GM18511 (cell line): ENCODE results near the gene CACNA1H.

Source experiments
- ATAC-seq: cut with Tn5 transposase; IDR thresholded peaks from one replicate; pipeline ENCODE4 v1.9.1; 2021; ENCODE audit warnings: mild to moderate bottlenecking, moderate library complexity; ENCODE audit not compliant: unreplicated experiment

The CACNA1H gene

DNA sequence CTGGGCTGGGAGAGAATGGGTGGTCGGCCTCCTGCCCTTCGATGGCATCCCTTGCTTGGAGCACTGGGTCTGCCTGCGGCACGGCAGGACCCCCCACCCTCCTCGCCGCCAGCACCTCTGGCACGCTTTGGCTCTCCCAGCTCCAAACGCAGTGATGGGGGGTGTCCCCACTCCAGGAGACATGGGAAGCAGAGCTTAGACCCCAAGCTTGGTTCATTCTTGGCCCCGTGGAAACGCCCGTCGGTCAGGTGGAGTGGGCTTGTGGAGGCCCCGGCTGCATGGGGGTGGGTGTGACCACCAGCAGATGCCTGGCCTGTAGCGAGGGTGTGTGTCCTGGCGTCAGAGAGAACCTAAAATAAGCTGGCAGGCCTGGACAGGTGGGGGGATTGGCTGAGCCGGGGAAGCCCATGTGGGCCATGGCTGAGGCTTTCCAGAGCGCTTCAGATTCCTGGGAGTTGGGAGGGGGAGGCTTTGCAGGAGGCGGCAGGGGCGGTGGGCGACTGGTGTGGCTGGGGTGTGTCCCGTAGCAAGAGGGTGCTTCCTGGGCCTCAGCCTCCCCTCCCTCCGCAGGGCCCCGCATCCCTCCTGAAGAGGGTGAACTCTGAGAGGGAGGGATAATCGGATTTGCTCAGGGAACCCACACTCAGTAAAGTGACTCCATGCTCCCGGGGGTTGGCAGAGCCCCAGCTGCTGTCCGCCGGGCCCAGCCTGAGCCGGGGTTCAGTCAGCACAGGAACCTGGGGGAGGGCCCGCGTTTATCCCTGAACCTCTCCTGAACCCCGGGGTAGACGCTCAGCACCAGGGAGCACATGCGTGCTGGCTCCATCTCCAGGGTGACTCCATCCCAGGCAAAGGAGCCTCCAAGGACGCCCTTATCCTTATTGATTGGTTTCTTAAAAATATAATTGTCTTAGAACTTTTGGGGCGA lies 3.4 kb downstream of the CACNA1H start:
- no peak for ATAC-seq

DNA sequence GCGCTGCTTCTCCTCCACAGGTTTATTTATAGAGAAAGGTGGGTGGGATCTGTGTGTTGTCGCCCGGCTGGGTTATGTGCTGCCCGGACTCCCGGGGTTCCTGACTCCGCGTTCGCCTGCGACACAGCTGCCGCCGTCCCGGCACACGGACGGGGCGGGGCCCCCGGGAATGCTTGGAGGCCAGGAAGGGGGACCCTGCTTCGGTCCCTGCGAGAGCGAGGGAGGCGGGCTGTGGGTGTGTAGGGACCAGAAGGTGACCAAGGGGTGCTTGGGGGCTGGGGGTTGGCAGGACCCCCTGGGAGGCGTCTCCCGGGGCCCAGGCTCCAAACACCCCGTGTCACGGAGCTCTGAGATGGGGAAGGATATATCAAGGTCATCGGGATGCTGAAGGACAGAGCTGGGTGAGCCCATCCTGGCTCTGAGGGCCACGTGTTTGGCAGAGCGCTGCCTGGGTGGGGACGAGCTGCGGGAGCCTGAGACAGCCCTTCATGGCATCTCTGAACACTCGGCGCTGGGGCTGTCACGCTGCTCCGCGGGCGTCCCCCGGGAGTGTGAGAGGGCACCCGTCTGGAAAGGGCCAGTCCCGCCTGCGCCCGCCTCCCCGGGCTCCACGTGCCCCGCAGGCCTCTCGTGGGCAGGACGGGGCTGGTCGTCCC lies 4.2 kb downstream of the CACNA1H start:
- no peak for ATAC-seq

- ATAC-seq, result no peak
Measured at GRCh38 chr16:1157639-1158455, 4.9 kb downstream of the CACNA1H start.

- no peak for ATAC-seq
Measured at GRCh38 chr16:1158456-1159324, 5.8 kb downstream of the CACNA1H start.

GRCh38 chr16:1159325-1159972 lies 6.5 kb downstream of the CACNA1H start:
- ATAC-seq, result no peak

DNA sequence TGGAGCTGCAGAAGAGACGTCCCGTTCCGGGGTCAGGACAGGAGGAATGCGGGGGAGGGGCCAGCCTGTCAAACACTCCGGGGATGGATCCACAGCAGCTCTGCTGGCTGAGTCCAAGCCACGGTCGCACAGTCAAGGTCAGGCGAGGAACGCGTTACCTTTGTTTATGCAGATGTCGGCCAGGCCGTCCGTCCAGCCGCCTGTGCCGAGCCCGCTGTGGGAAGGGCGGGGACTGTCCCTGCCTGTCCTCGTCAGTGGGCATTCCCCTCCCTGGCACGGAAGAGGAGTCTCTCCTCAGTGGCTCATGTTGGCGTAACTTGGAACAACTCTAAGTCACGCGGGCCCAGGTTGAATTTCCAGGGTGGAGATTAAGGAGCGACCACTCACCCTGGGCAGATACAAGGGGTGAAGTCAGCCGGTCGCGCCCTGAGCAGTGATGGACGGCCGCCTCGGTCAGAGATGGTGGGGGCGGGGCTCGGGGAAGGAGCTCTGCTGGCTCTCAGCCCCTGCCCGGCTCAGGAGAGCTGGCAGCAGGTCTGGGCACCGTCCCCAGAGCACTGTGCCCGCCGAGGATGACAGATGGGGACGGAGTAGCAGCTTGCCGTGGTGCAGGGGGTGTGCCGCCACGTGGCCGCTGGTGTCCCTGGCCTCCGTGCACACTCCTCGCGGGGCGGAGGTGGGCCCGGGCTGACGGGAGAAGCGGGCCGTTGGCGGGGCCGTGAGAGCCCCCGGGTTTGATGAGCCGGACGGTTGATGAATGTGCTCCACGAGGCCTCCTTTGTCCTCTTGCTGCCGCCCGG lies 7.3 kb downstream of the CACNA1H start:
- ATAC-seq, result no peak

GRCh38 chr16:1160773-1161348 lies 8.0 kb downstream of the CACNA1H start:
- no peak for ATAC-seq

DNA sequence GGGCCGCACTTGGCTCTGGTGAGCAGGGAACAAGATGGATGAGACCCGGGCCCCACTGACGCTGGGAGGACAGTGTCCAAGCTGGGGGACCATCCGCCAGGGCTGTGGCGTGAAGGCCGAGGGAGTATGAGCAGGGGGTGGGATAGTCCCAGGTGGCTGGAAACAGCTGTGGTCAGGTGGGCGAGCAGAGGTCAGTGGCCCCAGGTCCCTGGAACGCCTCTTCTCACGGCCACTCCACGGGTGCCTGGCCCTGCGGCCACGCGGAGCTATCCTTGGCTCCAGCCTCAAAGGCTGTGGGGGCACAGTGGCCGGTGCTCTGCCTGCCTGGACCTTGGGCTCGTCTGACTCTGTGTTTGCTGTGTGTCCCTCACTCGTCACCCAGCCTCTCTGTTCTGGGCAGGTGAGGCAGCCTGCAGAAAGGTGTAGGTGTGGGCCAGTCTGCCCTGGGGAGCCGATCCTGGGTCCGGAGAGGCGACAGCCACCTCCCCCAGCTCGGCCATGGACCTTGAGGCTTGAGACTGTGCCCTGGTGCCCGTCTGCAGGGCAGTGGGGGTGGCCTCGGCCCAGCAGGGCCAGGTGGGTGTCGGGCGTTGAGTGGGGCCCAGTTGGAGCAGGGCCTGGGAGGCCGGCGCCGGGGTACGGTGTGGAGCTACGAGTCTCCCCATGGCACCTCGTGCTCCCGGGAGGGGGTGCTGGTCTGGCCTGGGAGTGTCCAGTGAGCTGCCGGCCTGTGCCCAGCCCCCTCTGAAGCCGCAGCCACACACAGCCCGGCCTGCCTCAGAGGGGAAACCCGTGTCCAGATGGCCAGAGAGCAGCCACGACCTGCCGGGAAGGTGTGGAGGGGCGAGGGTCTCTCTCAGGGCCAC lies 10.0 kb downstream of the CACNA1H start:
- ATAC-seq, result no peak

DNA sequence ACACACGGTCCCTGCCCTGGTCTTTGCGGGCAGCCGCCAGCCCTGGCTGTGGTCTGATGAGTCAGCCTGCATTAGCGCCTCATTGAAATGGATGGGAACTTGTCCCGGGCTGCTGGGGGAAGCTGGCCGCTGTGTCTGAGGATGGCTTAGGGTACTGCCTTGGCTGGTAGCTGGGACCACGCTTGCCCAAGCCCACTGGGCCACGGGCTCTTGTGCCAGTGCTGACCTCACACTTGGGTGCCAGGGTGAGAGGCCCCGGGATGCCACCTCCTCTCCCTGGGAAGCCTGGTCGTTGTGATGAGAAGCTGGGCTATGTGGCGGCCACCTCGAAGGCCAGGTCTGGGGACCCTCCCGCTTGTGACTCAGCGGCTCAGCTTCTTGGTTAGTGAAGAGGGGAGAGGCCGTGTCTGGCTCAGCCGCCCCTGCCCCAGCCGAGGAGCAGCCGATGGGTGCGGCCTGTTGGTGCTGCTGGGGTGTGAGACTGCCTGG lies 10.7 kb downstream of the CACNA1H start:
- no peak for ATAC-seq

GRCh38 chr16:1164382-1164781 lies 11.5 kb downstream of the CACNA1H start:
- no peak for ATAC-seq

DNA sequence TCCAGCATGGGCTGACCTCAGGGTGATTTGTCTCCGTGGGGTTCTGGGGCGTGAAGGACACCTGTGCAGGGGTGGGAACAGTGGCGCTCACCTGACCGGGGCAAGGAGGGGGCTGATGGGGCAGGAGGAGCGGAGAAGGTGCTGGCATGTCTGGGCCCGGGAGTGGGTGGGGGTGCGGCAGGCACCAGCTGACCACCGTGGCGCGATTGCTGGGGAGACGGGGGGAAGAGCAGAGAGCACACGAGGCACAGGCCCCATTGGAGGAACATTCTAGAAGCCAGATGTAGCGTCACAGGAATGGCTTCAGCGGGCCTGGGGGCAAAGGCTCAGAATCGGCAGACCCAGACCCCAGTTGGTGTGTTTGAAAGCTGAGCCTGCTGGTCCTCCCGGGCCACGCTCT lies 12.1 kb downstream of the CACNA1H start:
- no peak for ATAC-seq

- no peak for ATAC-seq
Measured at GRCh38 chr16:1165511-1165910, 12.6 kb downstream of the CACNA1H start.

DNA sequence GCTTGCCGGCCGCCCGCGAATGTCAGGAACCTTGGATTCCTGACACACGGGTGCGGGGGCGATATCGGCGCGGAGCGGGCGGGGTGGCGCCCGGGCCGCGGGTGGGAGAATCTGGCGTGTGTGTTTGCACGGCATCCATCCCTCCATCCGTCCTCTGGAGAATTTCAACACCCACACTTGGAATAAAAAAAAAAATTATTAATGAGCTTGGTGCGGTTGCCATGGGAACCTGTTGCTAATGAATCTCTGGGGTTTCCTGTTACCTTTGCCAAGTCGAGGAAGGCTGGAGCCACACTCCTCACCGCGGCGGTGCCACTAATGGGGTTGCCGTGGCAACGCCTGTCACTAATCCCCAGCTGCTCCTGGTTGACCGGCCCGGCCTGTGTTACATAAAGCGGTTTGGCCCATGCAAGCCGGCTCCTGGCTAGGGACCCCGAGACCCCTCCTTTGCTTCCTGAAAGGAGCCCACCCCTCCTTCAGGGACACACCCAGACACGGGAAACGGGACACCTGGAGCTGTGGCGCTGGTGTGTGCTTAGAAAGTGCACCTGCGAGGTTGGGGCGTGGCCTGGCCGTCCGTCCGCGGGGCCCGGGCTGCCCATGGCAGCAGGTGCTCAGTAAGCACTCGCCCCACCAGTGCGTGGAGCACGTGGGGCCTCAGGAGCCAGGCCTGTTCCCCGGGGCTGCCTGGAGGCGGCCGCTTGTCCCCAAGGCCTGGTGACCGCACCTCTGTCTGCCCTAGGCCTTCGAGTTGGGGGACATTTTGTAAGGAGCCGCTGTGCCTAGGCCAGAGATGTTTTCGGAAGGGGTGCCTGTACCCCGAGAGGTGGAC lies 14.6 kb downstream of the CACNA1H start:
- no peak for ATAC-seq

GRCh38 chr16:1168837-1169236 lies 15.9 kb downstream of the CACNA1H start:
- ATAC-seq, result no peak

- ATAC-seq, result no peak
Measured at GRCh38 chr16:1169285-1170075, 16.6 kb downstream of the CACNA1H start.

DNA sequence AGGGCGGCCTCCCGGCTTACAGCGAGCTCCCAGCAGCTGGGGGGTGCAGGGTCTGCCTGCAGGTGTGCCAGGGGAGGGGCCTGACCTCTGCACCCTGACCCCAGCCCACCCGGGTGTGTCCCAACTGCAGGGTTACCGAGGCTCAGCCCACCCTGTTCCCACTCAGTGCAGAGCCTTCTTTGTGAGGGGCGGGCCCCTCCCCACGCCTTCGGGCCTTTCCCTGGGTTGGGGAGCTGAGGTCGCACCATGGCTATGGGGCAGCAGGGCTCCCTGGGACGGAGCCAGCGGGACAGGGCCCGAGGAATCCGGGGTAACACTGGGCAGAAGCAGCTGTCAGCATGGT lies 17.1 kb downstream of the CACNA1H start:
- ATAC-seq, result no peak
